ENCODE data around the gene SLC44A3. TPM values are rescaled to one million over a fixed set of nuclear protein-coding genes. Genes with fewer than 3 reads are reported as not detected.

Gene SLC44A3
- total and polyA plus RNA-seq, 2 of the 13 experiments (the other 11 are each of a cell fraction or from before 2014, with no cell fraction given) = 6.8 to 14.1 TPM

DNA sequence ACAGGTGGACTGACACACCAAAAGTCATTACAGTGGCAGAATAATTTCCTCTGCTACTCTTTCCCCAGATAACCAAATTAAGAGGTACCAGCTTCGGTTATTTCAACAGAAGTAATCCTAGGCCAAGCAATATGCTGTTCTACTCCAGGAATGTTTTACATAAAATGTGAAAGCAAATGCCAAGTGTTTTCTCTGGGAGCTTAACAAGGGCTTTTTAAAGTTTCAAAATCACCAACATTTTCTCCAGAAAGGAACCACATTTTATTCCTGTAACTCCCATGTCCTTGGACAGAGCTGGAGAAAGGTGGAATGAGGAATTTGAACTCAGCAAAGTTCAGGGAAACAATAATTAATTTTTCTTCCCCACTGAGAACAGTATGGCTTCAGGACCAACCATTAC, 79.6 kb downstream of the SLC44A3 start:
- peaks cover 15% of the 10 kb centered on the region for H3K4me1 ChIP-seq (ENCODE audit: insufficient read depth, low read length)
- DNase-seq (ENCODE audit: low spot score) (no peak), ATAC-seq (peak; percentile 41; the same call in 1 of the 3 replicates), FAIRE-seq (no peak)
- peaks cover 7% of the 10 kb centered on the region; the same call in 1 of the 2 replicates for H4K20me1 ChIP-seq (ENCODE audit: insufficient read depth, low read length)
- in situ Hi-C loops (cut with HindIII; ENCODE audit: extremely low pct_ligation_motif_present, low pct_unique_long_range_greater_than_20kb) (no loop called here), intact Hi-C loops (cut with micrococcal nuclease; ENCODE audit: unreplicated experiment) (no loop called here)
- H3K27me3 ChIP-seq (ENCODE audit: control insufficient read depth in 1 of 2, insufficient read depth in 2 of 2, low read length in 2 of 2) = no peaks in the 10 kb centered on the region
- TF ChIP-seq, protein P1, sequence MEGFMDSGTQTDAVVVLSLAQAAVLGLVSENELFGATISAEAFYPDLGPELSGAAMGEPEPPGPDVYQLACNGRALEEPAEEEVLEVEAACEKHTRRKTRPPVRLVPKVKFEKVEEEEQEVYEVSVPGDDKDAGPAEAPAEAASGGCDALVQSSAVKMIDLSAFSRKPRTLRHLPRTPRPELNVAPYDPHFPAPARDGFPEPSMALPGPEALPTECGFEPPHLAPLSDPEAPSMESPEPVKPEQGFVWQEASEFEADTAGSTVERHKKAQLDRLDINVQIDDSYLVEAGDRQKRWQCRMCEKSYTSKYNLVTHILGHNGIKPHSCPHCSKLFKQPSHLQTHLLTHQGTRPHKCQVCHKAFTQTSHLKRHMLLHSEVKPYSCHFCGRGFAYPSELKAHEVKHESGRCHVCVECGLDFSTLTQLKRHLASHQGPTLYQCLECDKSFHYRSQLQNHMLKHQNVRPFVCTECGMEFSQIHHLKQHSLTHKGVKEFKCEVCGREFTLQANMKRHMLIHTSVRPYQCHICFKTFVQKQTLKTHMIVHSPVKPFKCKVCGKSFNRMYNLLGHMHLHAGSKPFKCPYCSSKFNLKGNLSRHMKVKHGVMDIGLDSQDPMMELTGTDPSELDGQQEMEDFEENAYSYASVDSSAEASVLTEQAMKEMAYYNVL (CRISPR knock-in tag; IDR thresholded peaks at IDR 0.05; ENCODE audit: borderline replicate concordance) = no peak
- no peak for TF ChIP-seq ZNF629 (CRISPR knock-in tag; conservative IDR thresholded peaks at IDR 0.05)
- TF ChIP-seq IKZF1 (IDR thresholded peaks at IDR 0.05) = no peak
- TF ChIP-seq ZBTB1 (CRISPR knock-in tag; IDR thresholded peaks at IDR 0.05; ENCODE audit: borderline replicate concordance) = no peak
- TF ChIP-seq ZNF224 (CRISPR knock-in tag; IDR thresholded peaks at IDR 0.05) = no peak
- no peak for TF ChIP-seq BRCA1 (CRISPR knock-in tag; IDR thresholded peaks at IDR 0.05)
- TF ChIP-seq REPIN1 (CRISPR knock-in tag; IDR thresholded peaks at IDR 0.05; ENCODE audit: borderline replicate concordance, low read depth) = no peak
- no peak for TF ChIP-seq MXD4 (CRISPR knock-in tag; IDR thresholded peaks at IDR 0.05)
- TF ChIP-seq MIXL1 (CRISPR knock-in tag; IDR thresholded peaks at IDR 0.05) = no peak
- TF ChIP-seq ZNF644 (CRISPR knock-in tag; IDR thresholded peaks at IDR 0.05; ENCODE audit: low read depth) = no peak
- TF ChIP-seq ZNF496 (CRISPR knock-in tag; IDR thresholded peaks at IDR 0.05; ENCODE audit: insufficient replicate concordance) = no peak
- H3K9ac ChIP-seq (ENCODE audit: insufficient read depth, low read depth, low read length) = no peak overlapping the region
- POLR2A ChIA-PET = no interaction called here
- H3K79me2 ChIP-seq (ENCODE audit: insufficient read depth, low read length) = peaks cover 23% of the 10 kb centered on the region
- peak overlapping the region; percentile 33 for H3K27ac ChIP-seq (ENCODE audit: extremely low read length, insufficient read depth, low read length)
- H3K36me3 ChIP-seq (replicated peaks in 1 of 2; ENCODE audit: control insufficient read depth in 1 of 2, insufficient read depth in 2 of 2, low read length in 2 of 2) = peaks cover 24 to 69% of the 10 kb centered on the region in 2 experiments
- WGBS (ENCODE audit: low lambda C conversion rate) = 100% methylated on average over 1 of the region's 1 CpG
- BruUV-seq (replicated peaks) = no TSS peak
- H2AFZ ChIP-seq (ENCODE audit: low read length) = no peak overlapping the region
- no peaks in the 10 kb centered on the region for H3K9me3 ChIP-seq (ENCODE audit: low read length)
- no peak overlapping the region for H3K4me2 ChIP-seq (ENCODE audit: low read depth, low read length)
- no peak overlapping the region for H3K4me3 ChIP-seq (replicated peaks in 1 of 3; ENCODE audit: insufficient read depth in 1 of 3, low read depth in 2 of 3, low read length in 3 of 3)
- CTCF ChIA-PET (ENCODE audit: low intra/inter-chr PET ratio, low total read pairs) = no interaction called here

Data from HepG2 (cell line).